ENCODE data around the gene LRAT. TPM values are rescaled to one million over a fixed set of nuclear protein-coding genes. Genes with fewer than 3 reads are reported as not detected.

Gene LRAT
- total RNA-seq, 1 donor from 2014 or later, result 20.3 TPM

DNA sequence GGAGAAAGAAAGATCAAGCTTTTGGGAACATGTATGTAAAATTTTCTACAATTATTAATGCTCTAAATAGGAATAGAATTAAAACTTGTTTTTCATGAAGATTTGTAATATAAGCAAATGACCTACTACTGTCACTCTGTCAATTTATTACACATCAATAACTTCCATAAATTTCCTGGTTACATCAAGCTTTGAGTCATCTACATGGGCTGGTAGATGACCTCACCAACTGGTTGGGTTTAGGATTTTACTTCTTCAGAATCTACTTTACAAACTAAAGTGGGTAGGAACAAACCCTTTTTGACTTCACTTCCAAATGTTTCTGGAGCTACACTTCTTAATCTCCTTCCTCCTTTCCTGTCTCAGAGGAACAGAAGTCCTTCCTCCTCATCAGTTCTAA is 12.0 kb upstream of the LRAT start:
- TF ChIP-seq, protein P1, sequence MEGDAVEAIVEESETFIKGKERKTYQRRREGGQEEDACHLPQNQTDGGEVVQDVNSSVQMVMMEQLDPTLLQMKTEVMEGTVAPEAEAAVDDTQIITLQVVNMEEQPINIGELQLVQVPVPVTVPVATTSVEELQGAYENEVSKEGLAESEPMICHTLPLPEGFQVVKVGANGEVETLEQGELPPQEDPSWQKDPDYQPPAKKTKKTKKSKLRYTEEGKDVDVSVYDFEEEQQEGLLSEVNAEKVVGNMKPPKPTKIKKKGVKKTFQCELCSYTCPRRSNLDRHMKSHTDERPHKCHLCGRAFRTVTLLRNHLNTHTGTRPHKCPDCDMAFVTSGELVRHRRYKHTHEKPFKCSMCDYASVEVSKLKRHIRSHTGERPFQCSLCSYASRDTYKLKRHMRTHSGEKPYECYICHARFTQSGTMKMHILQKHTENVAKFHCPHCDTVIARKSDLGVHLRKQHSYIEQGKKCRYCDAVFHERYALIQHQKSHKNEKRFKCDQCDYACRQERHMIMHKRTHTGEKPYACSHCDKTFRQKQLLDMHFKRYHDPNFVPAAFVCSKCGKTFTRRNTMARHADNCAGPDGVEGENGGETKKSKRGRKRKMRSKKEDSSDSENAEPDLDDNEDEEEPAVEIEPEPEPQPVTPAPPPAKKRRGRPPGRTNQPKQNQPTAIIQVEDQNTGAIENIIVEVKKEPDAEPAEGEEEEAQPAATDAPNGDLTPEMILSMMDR (IDR thresholded peaks at IDR 0.05; ENCODE audit: unreplicated experiment), result no peak
- peaks cover 3% of the 10 kb centered on the region for H3K4me1 Mint-ChIP-seq
- no peaks in the 10 kb centered on the region for H3K9me3 Mint-ChIP-seq
- DNase-seq (ENCODE audit: low spot score in 2 of 2, unreplicated experiment in 2 of 2), result no peak
- H3K27me3 Mint-ChIP-seq (ENCODE audit: low read depth), result peaks cover 27% of the 10 kb centered on the region
- H3K4me3 Mint-ChIP-seq, result no peak overlapping the region
- H3K36me3 Mint-ChIP-seq, result no peaks in the 10 kb centered on the region
- no peak overlapping the region for H3K27ac Mint-ChIP-seq

DNA sequence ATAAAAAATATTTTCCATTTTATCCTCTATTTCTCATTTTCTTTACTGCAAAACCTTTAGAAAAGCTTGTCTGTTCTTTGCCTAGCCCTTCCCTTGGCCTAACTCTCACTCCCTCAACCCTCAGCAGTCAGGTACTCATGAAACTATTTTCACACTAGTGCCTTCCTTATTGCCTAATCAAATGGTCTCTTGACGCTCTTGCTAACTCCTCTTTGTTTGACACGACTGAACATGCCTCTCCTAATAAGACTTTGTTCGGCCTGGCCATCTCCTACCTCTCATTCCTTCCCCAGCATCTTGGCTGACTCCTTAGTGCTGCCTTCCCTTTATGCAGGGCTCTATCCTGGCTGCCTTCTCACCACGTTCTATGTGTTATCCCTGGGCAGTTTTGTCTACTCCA is 11.1 kb upstream of the LRAT start:
- DNase-seq (ENCODE audit: low spot score in 2 of 2, unreplicated experiment in 2 of 2), result no peak
- no peak overlapping the region for H3K27ac Mint-ChIP-seq
- no peaks in the 10 kb centered on the region for H3K9me3 Mint-ChIP-seq
- TF ChIP-seq, protein P1 (IDR thresholded peaks at IDR 0.05; ENCODE audit: unreplicated experiment), result no peak
- H3K27me3 Mint-ChIP-seq (ENCODE audit: low read depth), result peaks cover 29% of the 10 kb centered on the region
- no peak overlapping the region for H3K4me3 Mint-ChIP-seq
- no peaks in the 10 kb centered on the region for H3K36me3 Mint-ChIP-seq
- peaks cover 2% of the 10 kb centered on the region for H3K4me1 Mint-ChIP-seq

DNA sequence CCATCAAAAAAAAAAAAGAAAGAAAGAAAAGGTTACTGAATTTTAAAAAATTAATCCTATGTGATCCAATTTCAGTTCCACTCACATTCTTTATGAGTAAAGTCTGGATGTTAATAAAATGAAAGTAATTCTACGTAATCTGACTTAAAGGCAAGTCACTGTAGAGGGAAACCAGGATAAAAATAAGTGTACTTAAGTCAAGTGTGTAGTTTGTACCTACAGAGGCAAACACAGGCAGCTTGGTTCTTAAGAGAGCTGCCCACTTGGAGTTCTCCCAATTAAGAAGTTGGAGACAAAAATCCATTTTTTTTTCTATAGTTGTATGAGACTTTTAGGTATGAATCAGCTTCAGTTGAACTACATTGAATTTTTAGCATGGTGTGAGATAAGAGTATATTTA is 7.0 kb upstream of the LRAT start:
- Mint-ChIP-seq H3K27ac (no peak overlapping the region), H3K36me3 (no peaks in the 10 kb centered on the region), H3K9me3 (no peaks in the 10 kb centered on the region), H3K27me3 (ENCODE audit: low read depth) (peaks cover 53% of the 10 kb centered on the region), H3K4me3 (no peak overlapping the region), H3K4me1 (peaks cover 15% of the 10 kb centered on the region)
- TF ChIP-seq, protein P1 (IDR thresholded peaks at IDR 0.05; ENCODE audit: unreplicated experiment), result no peak
- no peak for DNase-seq (ENCODE audit: low spot score in 2 of 2, unreplicated experiment in 2 of 2)

DNA sequence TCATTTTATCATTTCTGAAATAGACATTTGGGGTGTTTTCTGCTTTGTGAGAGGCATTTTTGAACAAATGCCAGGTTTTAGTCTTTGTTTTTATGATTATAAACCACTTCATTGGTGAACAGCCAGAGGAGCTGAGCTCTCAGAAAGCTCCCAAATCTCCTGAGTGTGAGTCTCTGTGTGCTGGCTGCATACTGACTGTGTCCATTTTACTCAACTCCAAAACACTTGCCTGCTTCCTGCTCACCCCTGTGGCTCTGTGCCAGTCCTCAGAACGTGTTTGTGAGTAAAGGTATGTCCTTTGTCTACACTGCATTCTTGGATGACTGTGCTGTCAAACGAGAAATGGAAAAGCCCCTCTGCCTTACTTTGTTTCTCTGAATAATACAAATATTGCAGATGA is 5.4 kb upstream of the LRAT start:
- Mint-ChIP-seq H3K4me1 (peaks cover 25% of the 10 kb centered on the region), H3K27ac (no peak overlapping the region), H3K9me3 (no peaks in the 10 kb centered on the region), H3K36me3 (no peaks in the 10 kb centered on the region), H3K4me3 (no peak overlapping the region), H3K27me3 (ENCODE audit: low read depth) (peaks cover 60% of the 10 kb centered on the region)
- DNase-seq (ENCODE audit: low spot score in 2 of 2, unreplicated experiment in 2 of 2), result no peak
- TF ChIP-seq, protein P1 (IDR thresholded peaks at IDR 0.05; ENCODE audit: unreplicated experiment), result no peak

DNA sequence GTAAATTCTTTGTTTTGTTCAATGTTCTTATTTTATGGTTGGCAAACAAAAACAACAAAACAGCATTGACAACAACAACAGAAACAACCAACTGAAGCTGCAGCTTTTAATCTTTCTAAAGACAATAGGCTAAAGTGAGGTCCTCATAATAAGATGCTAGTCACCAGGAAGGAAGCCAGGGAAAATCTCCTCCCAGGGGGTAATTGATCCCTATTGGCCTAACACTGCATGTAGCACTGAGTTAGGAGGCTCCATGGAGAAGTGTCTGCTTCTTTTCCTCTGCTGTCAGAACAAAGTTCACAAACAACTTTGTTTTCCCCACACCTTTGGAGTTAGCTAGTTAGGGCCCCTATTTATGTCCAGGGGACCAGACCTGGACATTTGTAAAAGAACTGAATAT is 4.7 kb upstream of the LRAT start:
- H3K27ac Mint-ChIP-seq, result no peak overlapping the region
- H3K4me3 Mint-ChIP-seq, result no peak overlapping the region
- no peaks in the 10 kb centered on the region for H3K9me3 Mint-ChIP-seq
- TF ChIP-seq, protein P1 (IDR thresholded peaks at IDR 0.05; ENCODE audit: unreplicated experiment), result no peak
- peaks cover 30% of the 10 kb centered on the region for H3K4me1 Mint-ChIP-seq
- peaks cover 62% of the 10 kb centered on the region for H3K27me3 Mint-ChIP-seq (ENCODE audit: low read depth)
- no peaks in the 10 kb centered on the region for H3K36me3 Mint-ChIP-seq
- DNase-seq (ENCODE audit: low spot score in 2 of 2, unreplicated experiment in 2 of 2), result no peak

DNA sequence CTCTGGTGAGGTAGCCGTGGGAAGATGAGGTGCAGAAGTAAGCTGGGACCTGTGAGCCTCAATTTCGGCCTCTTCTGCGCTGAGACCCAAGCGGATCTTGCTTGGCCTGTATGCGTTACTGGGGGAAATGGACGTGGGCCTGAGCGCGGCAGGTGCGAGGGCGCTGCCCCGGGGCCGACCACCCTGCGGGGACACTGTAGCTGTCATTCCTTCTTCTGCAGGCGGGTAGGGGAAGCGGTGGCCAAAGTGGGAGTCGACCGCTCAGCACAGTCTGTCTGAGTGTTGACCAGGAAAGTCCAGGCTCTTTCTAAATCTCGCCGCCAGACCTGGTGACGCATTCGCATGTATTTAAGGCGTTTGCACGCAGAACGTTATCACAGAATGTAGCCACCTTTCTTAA is 3.3 kb upstream of the LRAT start:
- no peak overlapping the region for H3K4me3 Mint-ChIP-seq
- no peak for DNase-seq (ENCODE audit: low spot score in 2 of 2, unreplicated experiment in 2 of 2)
- no peak overlapping the region for H3K27ac Mint-ChIP-seq
- peaks cover 40% of the 10 kb centered on the region for H3K4me1 Mint-ChIP-seq
- H3K36me3 Mint-ChIP-seq, result no peaks in the 10 kb centered on the region
- TF ChIP-seq, protein P1 (IDR thresholded peaks at IDR 0.05; ENCODE audit: unreplicated experiment), result no peak
- peaks cover 72% of the 10 kb centered on the region for H3K27me3 Mint-ChIP-seq (ENCODE audit: low read depth)
- H3K9me3 Mint-ChIP-seq, result no peaks in the 10 kb centered on the region
